Lower leg skin (tissue), 4 donors: ENCODE measurements around the gene CSPG4. TPM values are rescaled to one million over a fixed set of nuclear protein-coding genes. Genes with fewer than 3 reads are reported as not detected.
A peak's percentile ranks its signal among the peaks of the same experiment; 100 is the strongest.
"Not testable (repeated sequence)": the region's sequence is repeated elsewhere in the genome, so short reads cannot be mapped to it uniquely, and the experiment has no call there.

Experiments used
- DNase-seq, 2 donors: peaks; one replicate each; pipeline ENCODE4 v3.0.0-alpha.2; 2019; ENCODE audit warnings: low spot score in 2 of 2
- H3K4me3 ChIP-seq: fragments of 200-600 bp; sonication (generic); 2 replicates; pipeline ENCODE4 v1.5.1; 2017; ENCODE audit warnings: mild to moderate bottlenecking, low read depth; ENCODE audit not compliant: poor library complexity, severe bottlenecking
- POLR2A ChIP-seq, 2 donors: fragments of 450-650 bp; IDR thresholded peaks; one replicate each; pipeline ENCODE4 v1.6.1; 2016 to 2017; ENCODE audit warnings: antibody characterized with exemption in 2 of 2, mild to moderate bottlenecking in 1 of 2, moderate library complexity in 1 of 2
- WGBS, 2 donors: methylation state at CpG; one replicate each; pipeline ENCODE4 v1.1.5; 2018; 5-methylcytosine and 5-hydroxymethylcytosine counted together
- intact Hi-C: fragments of 100-400 bp; cut with DNase I; formaldehyde crosslinking; loops from one replicate; pipeline ENCODE4 v1.15.0; 2023; ENCODE audit warnings: low total_unique reads
- total RNA-seq, 4 donors: library from RNA; depleted of rRNA; stranded (reverse); fragments of >200 nt; gene quantifications; one replicate each; pipeline ENCODE4 v1.1.0, GENCODE V29; 2016
- TF ChIP-seq, protein P1 (sequence below), 3 donors: fragments of 450-650 bp; IDR thresholded peaks; one replicate each; pipeline ENCODE4 v1.5.1; 2016; ENCODE audit warnings: antibody characterized with exemption in 3 of 3, mild to moderate bottlenecking in 3 of 3, moderate library complexity in 2 of 3

Gene CSPG4
- total RNA-seq, 4 donors from 2014 or later, result 9.1 to 28.7 (median 10.5) TPM

DNA sequence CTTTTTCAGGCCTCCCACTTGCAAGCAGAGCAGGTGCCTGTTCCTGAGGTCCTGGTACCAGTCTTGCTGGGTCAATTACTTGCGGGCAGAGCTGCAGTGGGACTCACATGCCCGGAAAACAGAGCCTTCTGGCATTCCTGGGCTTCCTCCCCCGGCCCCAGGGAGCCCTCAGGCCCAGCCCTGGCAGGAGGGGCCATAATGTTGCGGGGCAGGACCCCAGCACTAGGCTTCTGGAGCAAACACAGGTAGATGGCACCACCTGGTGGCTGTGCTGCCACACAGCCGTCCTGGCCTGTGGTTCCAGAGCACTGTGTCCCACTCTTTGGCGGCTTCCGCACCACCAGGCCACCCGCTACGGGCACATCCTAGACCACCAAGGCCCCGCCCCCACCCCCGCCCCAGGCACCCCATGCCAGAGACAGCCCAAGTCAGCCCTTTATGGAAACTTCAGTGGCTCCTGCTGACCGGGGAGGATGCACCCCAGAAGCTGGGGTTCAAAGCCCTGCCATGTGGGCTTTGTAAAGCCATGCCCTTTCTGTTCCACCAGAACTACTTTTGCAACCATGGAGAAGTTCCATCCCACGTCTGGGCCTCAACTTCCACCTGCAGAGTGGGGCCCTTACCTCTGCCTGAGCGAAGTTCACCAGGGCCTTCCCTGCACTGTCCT lies 28.9 kb downstream of the CSPG4 start:
- H3K4me3 ChIP-seq, result not testable (repeated sequence)
- DNase-seq, result peak in 1 of 2 donors; percentile 93
- TF ChIP-seq, protein P1, sequence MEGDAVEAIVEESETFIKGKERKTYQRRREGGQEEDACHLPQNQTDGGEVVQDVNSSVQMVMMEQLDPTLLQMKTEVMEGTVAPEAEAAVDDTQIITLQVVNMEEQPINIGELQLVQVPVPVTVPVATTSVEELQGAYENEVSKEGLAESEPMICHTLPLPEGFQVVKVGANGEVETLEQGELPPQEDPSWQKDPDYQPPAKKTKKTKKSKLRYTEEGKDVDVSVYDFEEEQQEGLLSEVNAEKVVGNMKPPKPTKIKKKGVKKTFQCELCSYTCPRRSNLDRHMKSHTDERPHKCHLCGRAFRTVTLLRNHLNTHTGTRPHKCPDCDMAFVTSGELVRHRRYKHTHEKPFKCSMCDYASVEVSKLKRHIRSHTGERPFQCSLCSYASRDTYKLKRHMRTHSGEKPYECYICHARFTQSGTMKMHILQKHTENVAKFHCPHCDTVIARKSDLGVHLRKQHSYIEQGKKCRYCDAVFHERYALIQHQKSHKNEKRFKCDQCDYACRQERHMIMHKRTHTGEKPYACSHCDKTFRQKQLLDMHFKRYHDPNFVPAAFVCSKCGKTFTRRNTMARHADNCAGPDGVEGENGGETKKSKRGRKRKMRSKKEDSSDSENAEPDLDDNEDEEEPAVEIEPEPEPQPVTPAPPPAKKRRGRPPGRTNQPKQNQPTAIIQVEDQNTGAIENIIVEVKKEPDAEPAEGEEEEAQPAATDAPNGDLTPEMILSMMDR (IDR thresholded peaks at IDR 0.05), result peak in 1 of 3 donors; percentile 26
- WGBS, 2 donors, result 30 to 49% methylated on average over 5 to 10 of the region's 14 CpGs
- intact Hi-C loops, result loop anchor here (5.0 kb wide), 1 partner anchor 119 kb away; no protein-coding TSS in a partner anchor

DNA sequence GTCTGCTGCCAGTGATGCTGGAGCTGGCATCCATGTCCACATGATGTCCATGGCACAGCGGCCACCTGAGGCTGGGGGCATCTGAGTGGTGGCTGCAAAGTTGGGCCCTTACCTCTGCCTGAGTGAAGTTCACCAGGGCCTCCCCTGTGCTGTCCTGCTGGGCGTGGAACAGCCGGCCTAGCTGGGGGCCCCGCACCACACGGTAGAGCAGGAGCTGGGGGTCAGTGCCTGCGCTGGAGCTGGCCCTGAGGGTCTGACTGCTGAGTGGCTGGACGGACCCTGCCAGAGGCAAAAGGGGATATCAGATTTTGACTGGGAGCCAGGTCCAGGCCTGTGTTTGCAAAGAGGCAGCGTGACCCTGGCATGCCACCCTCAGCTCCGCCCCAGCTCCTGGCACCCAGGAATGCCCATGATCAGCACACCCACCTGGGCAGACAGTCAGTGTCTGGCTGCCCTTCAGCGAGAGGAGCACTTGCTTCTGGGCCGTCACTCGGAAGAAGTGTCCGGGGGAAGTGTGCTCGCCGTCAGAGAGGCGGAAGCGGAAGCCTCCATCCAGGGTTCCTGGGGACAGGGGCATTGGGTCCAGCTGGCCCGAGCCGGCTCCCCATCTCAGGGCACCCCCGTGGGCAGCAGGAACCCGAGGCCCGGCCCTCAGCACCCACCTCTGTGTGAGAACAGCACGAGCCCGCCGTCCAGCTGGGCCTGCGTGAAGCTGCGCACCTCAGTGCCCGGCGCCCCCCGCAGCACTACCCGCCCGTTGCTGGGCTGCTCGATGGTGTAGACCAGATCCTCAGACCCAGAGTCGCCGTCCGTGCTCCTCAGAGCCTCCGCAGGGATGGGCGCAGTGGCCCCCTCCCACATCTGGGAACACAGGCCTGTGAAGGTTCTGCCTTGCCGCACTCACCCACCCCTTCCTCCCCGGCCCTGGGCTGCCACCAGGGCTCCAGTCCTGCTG lies 30.2 kb downstream of the CSPG4 start:
- intact Hi-C loops, result loop anchor here (5.0 kb wide), 1 partner anchor 120 kb away; no protein-coding TSS in a partner anchor
- DNase-seq, result no peak
- no peak overlapping the region for H3K4me3 ChIP-seq
- TF ChIP-seq POLR2A (IDR thresholded peaks at IDR 0.05), result no peak
- TF ChIP-seq, protein P1 (IDR thresholded peaks at IDR 0.05), result no peak
- 81 to 82% methylated on average over 22 to 31 of the region's 40 CpGs for WGBS, 2 donors

DNA sequence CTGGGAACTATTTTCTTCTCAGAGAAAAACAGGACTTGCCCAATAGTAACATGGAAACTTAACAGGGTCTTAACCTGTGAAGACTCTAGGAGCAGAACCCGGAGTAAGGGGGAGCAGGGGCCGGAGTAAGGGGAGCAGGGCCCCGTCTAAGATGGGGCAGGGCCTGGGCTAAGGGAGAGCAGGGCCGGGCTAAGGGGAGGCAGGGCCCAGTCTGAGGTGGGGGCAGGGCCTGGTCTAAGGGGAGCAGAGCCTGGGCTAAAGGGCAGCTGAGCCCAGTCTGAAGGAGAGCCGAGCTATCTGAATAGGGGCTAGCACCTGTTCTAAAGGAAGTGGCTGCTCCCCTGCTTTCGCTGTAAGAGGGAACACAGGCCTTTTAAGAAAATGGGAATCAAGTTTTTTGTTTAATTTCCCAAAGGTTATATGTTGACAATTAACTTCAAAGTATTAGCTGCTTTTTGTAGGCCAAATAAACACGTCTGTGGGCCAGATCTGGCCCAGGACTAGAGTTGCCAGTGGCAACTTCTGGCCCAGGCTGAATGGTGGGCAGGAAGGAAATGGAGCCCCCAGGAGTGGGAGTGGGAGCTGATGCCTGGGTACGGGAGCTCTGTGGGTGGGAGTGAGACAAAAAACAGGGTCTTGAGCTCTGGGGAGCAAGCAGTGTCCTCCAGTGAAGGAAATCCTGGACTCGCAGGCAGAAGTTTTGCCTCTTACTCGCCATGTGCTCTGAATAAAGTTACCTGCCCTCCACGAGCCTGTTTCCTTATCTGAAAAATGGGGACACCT lies 32.5 kb downstream of the CSPG4 start:
- no peak overlapping the region for H3K4me3 ChIP-seq
- DNase-seq, result no peak
- whole genome bisulfite sequencing, 2 donors, result 79 to 84% methylated on average over 11 of the region's 11 CpGs
- no peak for TF ChIP-seq POLR2A (IDR thresholded peaks at IDR 0.05)
- TF ChIP-seq, protein P1 (IDR thresholded peaks at IDR 0.05), result no peak
- intact Hi-C loops, result loop anchor here (5.0 kb wide), 1 partner anchor 122 kb away; no protein-coding TSS in a partner anchor

DNA sequence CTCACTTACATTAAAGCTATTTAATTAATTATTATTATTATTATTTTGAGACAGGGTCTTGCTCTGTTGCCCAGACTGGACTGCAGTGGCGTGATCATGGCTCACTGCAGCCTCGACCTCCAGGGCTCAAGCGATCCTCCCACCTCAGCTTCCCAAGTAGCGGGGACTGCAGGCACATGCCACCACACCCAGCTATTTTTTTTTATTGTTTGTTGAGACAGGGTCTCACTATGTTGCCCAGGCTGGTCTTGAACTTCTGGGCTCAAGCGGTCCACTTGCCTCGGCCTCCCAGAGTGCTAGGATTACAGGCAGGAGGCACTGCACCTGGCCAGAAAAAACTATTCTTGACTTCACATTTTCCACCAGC lies 34.3 kb downstream of the CSPG4 start:
- DNase-seq, intact Hi-C loops, H3K4me3 ChIP-seq: not testable (repeated sequence)
- WGBS, 2 donors, result 89 to 91% methylated on average over 6 of the region's 6 CpGs

DNA sequence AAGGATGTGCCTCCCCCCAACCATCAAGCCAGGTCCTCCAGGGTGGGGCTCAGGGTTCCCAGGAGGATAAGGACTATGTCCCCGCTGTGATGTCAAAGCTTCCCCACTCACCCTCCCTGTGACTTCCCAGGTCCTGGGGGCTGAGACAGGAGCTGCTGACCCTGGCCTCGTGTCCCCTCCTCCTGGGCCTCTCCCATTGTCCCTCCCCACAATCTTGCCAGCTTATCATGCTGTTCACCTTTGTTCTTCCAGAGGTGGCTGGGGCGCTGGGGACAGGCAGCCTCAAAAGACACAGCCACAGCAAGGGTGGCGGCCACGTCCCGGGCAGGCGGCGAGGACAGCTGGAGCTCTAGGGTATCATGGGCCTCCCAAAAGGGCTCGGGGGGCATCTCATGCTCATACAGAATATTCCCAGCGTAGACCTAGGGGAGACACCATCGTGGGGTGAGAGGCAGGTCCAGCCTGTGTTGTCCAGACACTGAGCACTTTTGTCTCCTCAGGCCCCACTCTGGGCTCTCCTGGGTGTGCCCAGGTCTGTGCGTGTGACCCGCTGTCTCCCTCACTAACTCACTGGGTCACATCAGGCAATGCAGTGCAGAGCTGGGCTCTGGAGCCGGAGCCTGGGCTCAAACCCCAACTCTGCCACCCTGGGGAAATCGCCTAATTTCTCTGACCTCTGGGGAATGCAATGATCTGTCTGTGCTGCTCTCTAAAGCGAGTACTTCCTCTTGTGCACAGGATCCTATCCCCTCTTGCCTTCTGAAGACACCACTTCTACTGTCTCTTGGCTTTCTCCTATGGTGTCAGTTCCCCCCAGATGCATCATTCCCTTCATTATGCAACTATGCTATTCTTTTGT lies 35.0 kb downstream of the CSPG4 start:
- no peak for DNase-seq
- no peak for TF ChIP-seq POLR2A (IDR thresholded peaks at IDR 0.05)
- TF ChIP-seq, protein P1 (IDR thresholded peaks at IDR 0.05), result no peak
- intact Hi-C loops, result no loop called here
- 91 to 93% methylated on average over 16 of the region's 16 CpGs for WGBS, 2 donors
- H3K4me3 ChIP-seq, result no peak overlapping the region
